Stimulated activated CD8-positive, alpha-beta memory T cell treated with anti-CD3 and anti-CD28 coated beads, Interleukin-2, amount 100 ng/mL, for 1 hour (primary cell): ENCODE measurements around the gene SLC1A7.

Experiments used
- DNase-seq, 2 donors: peaks; one replicate each; pipeline ENCODE4 v3.0.0-alpha.2; 2020; ENCODE audit warnings: low read depth in 2 of 2

The SLC1A7 gene

DNA sequence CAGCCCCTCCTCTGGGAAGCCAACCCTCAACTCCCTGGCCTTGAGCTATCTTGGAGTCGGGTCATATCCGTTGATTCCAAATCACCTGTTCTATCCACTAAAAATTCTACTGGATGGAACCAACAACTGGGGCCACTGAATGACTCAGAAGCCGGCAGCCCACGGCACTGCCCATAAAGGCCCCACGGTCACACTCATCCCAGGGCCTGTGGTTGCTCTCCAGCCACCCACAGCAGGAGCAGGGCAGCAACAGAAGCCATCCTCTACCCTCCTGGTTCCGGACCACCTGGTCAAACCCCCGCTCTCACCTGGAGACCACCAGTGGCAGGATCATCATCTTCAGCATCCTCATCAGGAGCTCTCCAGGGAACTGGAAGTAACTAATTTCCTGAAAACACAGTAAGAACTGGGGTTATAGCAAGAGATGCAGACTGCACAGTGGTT lies 8.4 kb downstream of the SLC1A7 start:
- DNase-seq: no peak

DNA sequence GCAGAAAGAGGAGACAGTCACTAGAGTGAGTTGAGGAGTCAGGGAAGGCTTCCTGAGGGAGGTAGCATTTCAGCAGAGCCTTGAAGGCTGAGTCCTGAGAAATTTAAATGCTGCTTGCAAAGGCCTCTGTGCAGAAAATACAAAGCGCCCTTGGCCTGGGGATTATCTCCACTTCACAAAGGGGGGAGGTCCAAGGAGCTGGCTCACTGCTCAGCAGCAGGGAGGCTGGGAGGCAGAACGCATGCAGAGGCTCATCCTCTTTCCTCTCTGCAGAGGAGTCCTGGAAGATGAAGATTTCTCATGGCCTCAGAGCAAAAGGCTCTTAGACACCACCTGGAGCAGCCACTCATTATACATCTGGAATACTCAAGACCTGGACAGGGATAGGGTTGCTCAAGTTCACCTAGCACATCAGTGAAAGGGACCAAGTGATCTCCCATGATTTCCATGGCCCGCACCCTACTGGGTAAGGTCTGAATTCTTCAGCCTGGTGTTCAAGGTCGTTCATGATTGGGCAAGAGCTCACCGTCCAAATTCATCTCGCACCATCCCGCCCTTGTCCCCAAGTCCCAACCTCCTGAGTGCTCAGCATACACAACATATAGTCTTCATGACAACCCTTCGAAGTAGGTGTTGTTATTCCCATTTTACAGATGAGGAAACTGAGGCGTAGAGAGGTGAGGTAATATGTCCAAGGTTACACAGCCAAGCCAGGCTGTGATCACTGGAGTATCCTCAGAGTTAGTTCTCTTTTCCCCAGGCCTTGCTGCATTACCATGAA lies 9.0 kb downstream of the SLC1A7 start:
- DNase-seq: no peak

DNA sequence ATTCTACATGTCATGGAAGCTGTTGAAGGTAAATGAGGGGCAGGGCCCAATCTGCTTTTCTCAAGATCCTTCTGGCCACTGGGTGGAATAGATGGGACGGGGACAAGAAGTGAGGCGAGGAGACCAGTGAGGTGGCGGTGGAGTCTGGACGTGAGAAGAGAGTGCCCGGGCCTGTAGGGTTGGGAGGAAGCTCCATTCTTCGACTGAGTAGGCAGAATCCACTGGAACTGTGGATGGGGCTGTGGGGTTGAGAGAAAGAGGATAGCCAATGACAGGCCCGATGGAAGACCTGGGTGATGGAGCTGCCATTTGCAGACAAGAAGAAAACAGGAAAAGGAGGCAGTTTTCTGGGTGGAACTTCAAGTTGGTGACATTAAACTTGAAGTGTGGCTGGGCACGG lies 10.3 kb downstream of the SLC1A7 start:
- DNase-seq: no peak

DNA sequence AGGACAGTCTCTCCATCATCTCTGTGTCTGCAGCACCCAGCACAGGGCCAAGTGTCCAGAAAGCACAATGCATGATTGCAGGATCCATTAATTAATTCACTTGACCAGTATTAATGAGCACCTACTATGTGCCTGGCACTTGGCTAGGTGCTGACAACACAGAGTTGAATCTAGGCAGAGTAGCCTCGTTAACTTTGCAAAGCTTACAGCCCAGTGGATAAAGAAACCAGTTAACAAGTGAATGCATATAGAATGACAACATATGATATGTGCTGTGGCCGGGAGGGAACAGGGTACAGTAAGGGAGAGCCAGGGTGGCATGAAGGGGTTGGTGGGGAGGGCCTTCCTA lies 10.9 kb downstream of the SLC1A7 start:
- DNase-seq: no peak

DNA sequence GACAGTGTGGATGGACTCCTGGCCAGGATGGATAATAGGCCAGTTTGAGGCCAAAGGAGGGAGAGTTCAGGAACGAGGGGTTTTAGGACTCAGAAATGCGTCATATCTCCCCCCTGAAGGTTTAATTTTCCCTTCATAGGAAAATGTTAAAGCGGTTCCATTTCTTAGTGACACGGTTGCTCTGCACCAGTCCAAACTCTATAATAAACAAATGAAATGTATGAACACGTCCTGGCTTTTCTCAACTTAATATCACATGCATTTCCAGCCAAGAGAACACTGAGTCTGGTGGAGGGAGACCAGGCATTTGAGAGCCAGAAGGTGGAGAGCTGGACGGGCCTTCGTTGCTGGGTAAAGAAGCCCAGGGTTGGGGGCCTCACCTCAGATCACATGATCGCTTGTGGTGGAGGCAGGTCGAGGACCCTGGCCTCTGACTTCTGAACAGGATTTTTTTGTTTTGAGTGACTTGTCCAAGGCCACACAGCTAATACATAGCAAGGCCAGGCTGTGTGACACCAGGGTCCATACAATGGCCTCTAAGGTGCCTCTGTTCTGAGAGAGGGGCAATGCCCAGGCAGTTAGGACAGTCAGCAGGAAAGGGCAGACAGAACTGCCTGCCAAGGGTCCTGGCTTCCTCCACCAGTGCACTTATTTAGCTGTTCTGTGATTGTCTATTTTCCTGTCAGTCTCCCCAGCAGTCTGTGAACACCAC lies 11.4 kb downstream of the SLC1A7 start:
- no peak for DNase-seq

DNA sequence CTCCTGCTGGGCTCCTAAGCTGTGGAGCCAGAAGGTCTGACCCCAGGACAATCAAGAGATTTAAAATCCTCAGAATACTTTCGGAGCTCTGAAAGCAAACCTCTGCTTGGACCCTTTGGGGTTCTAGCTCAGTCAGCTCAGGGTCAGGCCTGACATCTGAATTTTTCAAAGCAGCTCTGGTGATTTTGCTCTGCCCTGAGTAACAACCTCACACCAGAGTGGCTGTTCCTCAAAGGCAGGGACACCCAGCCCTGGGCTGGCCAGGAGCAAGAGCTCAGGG lies 11.9 kb downstream of the SLC1A7 start:
- no peak for DNase-seq

DNA sequence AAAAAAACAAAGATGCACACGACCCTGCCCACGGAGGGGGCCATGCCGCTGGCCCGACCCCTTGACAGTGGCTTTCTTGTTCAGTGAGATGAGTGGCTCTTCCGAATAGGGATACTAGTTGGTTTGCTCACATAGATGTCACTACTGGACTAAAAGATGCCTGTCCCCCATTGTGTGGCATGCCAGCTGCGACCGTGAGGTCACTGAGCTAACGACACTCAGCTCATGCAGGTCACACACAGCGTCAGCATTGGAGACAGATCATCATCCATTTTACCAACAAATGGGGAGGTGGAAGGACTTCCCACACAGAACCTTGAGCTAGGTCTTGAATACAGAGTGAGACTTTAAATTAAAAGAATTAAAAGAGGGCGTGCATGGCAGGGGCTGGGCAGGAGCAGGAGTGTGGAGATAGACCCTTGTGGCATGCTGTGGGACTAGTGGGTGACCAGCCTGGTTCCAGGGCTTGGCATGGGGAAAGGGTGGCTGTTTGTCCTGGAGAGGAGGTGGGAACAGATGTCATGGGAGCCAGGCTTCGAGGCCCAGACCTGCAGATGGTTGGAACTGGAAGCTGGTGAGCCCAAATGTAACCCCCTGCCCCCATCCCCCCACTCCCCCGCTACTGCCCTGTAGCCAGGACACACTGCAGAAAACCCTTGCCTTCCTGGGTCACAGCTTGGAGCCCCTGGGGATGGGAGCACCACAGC lies 12.4 kb downstream of the SLC1A7 start:
- DNase-seq: no peak

DNA sequence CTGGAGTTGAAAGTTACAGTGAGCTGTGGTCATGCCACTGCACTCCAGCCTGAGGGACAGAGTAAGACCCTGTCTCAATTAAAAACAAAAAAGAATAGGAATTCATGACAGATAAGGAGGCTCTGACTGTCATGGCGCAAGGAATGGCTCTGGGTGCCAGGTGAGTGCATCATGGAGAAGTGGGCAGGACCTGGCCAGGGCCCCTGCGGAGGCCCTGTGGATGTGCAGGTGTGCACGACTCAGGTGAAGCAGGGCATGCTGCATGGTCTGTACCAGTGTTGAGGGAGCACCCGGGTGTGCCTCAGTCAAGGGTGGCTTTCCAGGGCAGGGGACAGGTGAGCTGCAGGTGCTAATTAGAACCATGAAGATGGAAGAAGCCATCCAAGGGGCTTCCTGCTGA lies 14.0 kb downstream of the SLC1A7 start:
- DNase-seq: no peak

DNA sequence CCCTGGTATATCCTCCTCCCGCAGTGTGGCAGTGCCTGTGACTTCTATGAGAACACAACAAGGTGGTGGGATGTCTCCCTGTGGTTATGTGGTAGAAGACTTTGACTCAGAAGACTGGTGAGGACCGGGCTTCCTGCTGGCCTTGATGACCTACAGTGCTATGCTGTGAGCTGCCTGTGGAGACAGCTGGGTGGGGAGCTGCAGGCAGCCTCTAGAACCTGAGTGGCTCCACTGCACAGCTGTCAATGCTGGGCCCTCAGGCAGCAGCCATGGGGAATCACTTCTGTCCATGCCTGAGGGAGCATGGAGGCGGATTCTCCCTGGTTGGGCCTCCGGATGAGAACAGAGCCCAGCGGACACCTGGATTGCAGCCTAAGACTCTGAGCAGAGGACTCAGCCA lies 14.9 kb downstream of the SLC1A7 start:
- no peak for DNase-seq

DNA sequence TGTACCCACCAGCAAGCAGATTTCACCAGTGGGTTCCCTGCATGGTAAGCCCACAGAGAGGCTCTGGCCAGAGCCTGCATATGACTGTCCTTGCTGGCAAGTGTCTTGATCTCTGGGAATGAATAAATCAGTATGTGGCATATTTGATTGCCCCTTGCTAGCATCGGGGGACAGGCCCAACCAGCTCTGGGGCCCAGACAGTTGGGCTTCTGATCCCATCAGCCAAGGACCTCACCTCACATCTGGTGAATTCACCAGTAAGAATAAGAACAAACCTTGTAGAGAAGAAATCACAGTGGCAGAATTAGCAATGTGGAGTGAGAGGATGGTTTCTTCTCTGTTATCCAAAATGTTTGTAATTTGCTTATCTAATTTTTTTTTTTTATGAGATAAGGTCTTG lies 15.9 kb downstream of the SLC1A7 start:
- no peak for DNase-seq

DNA sequence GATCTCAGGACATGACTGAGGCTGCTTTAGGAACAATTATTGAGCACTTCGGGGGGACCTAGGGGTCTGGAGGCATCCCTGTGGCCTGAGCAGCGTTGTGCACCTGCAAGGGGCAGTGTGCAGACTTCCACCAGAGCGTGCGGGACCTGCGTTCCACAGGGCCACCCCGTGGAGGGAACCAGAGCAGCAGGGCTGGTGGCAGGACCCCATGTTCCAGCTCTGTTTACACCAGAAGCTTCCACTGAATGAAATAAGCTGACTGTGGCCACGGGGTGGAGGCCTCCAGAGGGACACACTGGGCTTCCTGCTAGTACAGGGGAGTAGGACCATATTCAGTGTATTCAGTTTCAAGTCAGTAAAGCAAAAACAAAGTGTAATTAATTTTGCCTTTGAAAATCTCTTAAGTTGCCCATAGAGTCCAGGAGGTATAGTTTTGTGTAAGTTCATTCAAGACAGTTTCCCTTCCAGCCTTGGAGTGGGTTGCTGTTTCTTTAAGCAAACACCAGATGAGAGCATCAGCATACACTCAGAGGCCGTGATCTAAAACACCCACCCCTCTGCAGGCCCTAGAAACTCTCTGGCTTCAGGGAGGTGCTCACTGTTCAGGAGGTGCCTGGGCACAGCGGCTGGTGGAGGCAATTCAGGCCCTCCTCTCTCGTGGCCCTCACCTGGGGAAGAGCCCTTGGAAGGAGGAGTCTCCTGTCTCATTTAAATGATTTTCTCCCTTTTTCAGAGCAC lies 16.6 kb downstream of the SLC1A7 start:
- no peak for DNase-seq

DNA sequence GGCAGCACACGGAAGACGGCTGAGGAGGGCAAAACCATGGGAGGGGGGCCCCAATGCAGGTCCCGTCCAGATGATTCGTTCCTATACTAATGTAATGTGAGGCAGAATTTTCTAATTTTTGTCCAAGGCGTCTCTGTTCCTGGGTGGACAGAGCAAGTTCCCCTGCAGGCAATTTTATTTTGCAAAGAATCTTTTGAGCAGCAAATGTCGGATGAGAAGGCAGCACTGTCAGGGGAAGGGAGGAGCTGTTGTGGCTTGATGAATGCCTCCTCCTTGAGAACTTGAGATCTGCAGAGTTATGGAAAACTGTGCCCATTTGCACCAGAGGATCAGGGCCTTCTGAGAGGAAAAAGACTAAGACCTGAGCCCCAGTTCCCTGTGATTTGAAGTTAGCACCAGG lies 17.3 kb downstream of the SLC1A7 start:
- no peak for DNase-seq

DNA sequence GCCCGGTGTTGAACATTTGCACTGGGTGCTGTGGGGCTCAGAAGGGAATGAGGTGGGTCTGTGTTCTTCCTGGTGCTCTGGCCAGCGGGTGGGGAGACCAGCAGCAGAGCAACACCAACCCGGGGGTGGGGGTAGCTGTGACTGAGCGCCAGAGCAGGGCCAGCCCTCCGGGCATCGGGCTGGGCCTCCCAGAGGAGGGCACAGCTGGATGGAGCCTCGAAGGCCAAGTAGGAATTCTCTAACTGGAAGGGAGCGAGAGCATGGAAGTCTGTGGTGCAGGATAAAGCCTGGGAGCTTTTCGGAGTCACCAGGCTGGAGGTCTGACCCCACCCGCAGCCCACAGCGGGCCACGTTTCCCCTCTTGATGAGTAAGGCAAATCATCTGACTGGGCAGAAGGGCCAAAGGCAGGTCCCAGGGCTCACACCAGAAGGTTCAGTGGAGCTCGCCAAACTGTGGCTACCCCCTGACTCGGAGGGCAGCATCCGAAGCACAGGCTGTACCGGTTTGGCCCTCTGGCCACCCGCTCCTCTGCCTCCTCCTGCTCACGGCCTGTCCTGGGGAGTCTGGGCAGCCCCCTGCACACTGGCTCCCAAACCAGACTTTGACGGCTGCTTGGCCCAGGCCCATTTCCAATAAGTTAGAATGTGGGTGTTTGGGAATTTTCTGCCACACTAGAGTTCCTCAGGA lies 18.8 kb downstream of the SLC1A7 start:
- no peak for DNase-seq

DNA sequence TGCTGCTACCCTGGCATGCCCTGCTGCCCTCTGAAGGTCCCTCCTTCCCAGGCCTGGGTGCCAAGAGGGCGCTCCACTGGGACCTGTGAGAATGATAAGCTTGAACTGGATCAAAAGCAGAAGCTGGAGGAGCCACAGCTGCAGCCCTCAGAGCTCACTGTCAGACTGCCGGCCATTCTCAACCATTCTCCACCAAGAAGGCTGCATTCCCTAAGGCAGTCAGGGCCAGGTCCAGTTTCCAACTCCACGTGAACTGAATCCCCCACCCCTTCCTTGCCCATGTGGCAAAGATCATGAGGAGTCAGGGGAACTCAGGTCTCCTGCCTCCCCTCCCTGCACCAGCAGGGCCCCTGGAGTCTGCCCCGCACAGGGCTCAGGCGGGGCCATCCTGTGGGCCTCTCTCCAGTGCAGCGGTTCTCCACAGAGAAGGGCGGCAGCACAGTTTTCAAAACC lies 19.5 kb downstream of the SLC1A7 start:
- no peak for DNase-seq

DNA sequence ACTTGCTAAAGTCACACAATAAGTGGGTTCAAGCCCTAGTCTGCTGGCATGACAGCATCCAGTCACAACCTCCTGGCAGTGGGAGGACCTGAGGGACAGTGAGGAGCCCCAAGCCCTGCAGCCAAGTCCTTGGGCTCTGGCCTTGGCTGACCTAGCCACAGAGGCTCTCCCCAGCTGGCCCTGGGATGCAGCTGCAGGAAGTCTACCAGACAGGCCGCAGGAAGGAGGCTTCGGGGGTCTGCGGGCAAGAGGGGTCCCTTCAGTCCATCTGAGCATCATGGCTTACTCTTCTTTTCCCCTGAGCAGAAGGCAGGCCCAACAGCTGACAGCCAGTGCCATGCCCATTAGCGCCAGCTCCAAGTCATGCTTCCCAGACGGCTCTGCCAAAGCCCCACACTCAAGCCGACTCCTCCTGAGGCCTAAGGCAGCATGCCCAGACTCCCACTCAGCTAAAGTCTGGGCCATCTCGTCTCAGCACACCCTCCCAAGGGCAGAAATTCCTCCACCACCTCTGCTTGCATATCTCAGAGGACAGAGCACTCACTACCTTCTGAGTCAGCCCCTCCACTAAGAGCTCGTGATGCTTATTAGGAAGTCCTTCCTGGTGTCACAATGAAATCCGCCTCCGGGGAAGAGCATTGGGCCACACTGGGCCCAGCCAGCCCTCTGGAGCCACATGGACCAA lies 20.1 kb downstream of the SLC1A7 start:
- DNase-seq: no peak

DNA sequence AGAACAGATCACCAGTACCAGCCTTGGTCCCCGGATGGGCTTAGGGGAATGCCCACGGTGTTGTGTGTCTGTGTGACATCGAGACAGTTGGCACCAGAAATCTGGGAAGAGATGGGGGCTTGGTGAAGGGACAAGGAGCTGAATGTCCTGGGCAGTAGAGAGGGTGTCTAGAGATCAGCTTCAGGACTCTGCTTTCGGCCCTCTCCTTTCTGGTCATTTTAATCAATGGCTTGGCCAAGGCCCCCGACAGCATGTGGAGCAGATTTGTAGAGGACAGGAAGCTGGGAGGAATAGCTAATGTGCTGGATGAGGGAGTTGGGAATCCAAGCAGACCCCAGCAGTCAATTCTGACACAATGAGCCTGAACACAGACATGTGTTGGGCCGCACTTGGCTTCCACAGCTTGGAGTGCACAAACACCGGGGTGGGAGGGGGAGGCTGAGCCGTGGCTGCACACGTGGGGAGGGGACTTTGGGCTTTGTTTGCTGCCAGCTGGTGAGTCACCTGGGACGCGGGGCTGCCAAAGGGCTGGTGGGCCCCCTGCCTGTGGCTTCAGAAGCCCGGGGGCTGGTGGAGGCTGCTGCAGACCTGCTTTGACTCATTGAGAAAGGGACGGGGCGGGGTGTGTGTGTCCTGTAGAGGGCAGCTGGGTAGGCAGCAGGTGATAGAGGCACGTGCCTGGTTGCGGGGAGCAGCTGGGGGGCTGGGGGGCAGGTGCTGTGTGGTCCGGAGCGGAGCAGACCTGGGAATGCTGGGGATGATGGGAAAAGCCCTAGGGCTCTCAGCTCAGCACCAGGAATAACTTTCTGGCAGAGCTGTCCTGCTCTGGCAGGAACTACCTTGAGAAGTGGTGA lies 20.9 kb downstream of the SLC1A7 start:
- no peak for DNase-seq

DNA sequence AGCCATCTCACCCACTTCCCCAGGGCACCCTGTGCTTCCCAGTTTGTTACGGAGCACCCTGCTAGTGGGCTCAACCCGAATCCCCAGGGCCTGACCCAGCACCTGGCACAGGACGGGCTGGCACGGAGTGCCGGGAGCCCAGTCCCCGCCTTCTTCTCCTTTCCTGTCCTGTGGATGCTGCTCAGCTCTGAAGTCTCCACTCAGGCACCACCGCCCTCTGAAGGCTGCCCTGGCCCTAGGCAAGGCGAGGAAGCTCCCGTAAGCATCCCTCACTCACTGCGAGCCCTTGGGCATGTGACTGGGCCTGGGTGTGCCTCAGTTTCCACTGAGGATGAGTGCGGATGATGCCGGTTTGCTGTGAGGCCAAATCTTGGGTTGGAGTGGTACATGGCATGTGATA lies 21.8 kb downstream of the SLC1A7 start:
- DNase-seq: no peak

DNA sequence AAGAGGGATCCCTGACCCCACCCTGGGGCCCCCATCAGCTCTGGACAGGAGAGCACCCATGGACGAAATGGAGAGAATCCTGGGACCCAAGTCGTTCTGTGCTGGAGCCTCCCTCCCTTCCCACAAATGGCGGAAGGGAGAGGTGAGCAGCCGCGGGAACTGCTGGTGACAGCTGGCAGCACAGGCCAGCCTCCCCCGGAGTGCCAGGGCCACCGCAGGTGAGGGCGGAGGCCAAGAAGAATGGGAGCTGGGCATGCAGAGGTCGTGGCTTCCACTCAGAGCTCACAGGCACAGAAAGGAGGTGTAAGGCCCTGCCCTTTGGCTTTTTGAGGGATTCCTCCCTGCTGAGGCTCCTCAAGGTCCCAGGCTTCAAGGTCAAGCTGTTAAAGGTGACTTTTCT lies 24.6 kb downstream of the SLC1A7 start:
- no peak for DNase-seq

DNA sequence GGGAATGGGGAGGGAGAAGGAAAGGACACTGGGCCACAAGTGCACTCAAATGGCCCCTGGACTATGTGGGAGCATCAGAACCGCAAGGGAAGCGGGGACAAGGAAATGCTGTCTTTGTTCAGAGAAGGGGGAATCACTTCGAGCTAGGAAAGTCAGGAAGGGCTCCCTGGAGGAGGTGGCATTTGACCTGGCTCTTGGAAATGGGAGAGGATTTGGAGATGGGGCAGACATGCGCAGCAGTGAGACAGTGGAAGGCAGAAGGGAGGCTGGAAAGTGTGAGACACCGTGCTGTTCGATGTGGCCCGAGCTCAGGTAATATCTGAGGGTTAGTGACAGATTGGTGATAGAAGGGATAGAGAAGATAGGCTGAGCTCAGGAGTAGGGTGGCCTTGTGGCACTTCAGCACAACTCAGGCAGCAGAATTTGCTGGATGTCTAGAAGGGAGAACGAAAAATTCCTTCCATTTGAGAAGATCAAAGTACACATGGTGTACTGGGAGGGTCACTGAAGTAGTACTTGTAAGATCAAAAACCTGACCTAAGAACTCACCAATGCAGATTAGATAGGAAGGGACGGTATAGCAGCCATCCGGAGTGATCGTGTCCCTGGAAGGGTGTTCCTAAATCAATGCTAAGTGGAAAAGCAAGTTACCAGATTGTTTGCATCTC lies 25.4 kb downstream of the SLC1A7 start:
- DNase-seq: no peak
